ENCODE results near the gene CALB2.
A peak's percentile ranks its signal among the peaks of the same experiment; 100 is the strongest.

CALB2 gene

GRCh38 chr16:71364133-71364681 is 5.7 kb downstream of the CALB2 start:
- TF ChIP-seq CTCF (IDR thresholded peaks at IDR 0.05; ENCODE audit: low read depth, low read length): no peak
- H3K4me3 ChIP-seq (ENCODE audit: low read depth, low read length): no peak overlapping the region

GRCh38 chr16:71365021-71365420 is 6.5 kb downstream of the CALB2 start:
- no peak overlapping the region for H3K4me3 ChIP-seq (ENCODE audit: low read depth, low read length)
- TF ChIP-seq CTCF (IDR thresholded peaks at IDR 0.05; ENCODE audit: low read depth, low read length): no peak

- no peak overlapping the region for H3K4me3 ChIP-seq (ENCODE audit: low read depth, low read length)
- peak; percentile 53 for TF ChIP-seq CTCF (IDR thresholded peaks at IDR 0.05; ENCODE audit: low read depth, low read length)
These were observed 8.9 kb downstream of the CALB2 start for GRCh38 chr16:71367241-71367976.

- no peak for TF ChIP-seq CTCF (IDR thresholded peaks at IDR 0.05; ENCODE audit: low read depth, low read length)
- H3K4me3 ChIP-seq (ENCODE audit: low read depth, low read length): no peak overlapping the region
These were observed 10.4 kb downstream of the CALB2 start for GRCh38 chr16:71368958-71369357.

- TF ChIP-seq CTCF (IDR thresholded peaks at IDR 0.05; ENCODE audit: low read depth, low read length): no peak
These were observed 11.0 kb downstream of the CALB2 start for GRCh38 chr16:71369494-71369893.

GRCh38 chr16:71371237-71371636 is 12.7 kb downstream of the CALB2 start:
- no peak for TF ChIP-seq CTCF (IDR thresholded peaks at IDR 0.05; ENCODE audit: low read depth, low read length)
- no peak overlapping the region for H3K4me3 ChIP-seq (ENCODE audit: low read depth, low read length)

More at GRCh38 chr16:71369494-71369893, 11.0 kb downstream of the CALB2 start:
- no peak overlapping the region for H3K4me3 ChIP-seq (ENCODE audit: low read depth, low read length)

- no peak for TF ChIP-seq CTCF (IDR thresholded peaks at IDR 0.05; ENCODE audit: low read depth, low read length)
- no peak overlapping the region for H3K4me3 ChIP-seq (ENCODE audit: low read depth, low read length)
These were observed 14.6 kb downstream of the CALB2 start for GRCh38 chr16:71373073-71373472.
